HG03039 (cell line): ENCODE data around the gene SNAPC1.

Experiments used
- ATAC-seq: cut with Tn5 transposase; IDR thresholded peaks from one replicate; pipeline ENCODE4 v1.9.1; 2021; ENCODE audit warnings: mild to moderate bottlenecking, moderate library complexity; ENCODE audit not compliant: unreplicated experiment

Gene SNAPC1

DNA sequence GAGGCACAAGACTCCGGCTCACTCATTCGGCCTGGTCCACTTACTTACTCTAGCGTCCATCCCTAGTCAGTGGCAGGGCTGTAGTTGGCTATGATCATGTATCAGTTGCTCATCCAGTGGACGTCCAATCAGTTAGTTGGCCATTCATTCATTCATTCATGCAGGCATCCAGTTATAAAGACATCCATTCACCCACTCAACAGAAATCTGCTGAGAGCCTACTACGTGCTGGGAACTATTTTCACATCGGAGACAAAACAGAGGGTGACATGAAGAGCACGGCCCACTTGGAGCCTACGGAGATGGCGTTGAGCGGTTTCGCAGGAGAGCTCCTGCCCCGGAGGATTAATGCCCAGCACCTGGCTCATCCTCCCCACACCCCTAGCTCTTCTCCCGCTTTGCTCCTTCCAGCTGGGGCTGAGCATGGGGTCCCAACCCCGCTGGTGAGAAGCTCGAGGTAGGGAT, 49.7 kb downstream of the SNAPC1 start:
- no peak for ATAC-seq

- no peak for ATAC-seq
Observed at GRCh38 chr14:61812347-61813095, 50.3 kb downstream of the SNAPC1 start, which contains the start of gene SYT16. Gene SYT16, plus strand, starts transcription at chr14:61812703.

- no peak for ATAC-seq
Observed at GRCh38 chr14:61813096-61813606, 50.9 kb downstream of the SNAPC1 start.

- ATAC-seq: no peak
Observed at GRCh38 chr14:61822458-61822857, 60.2 kb downstream of the SNAPC1 start.

- ATAC-seq: no peak
Observed at GRCh38 chr14:61832783-61833182, 70.6 kb downstream of the SNAPC1 start.

GRCh38 chr14:61836184-61836583, 74.0 kb downstream of the SNAPC1 start:
- no peak for ATAC-seq

DNA sequence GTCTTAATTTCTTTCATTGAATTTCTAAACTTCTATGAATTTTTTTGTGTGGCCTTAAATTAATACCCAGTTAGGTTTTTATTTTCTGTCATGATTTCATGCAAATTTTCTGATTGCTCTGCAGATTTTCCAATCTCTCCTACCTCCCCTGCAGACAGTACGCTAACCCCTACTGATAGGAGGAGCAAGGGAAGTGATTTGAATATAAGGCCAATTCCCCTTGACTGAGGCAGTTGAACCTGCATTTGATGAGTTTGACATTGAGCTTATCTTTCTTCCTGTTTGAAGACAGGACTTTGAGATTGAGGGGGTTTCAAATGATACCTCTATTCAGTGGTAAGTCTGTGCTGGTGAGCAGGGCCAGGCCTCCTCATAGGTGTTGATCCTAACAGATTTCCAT, 74.6 kb downstream of the SNAPC1 start:
- ATAC-seq: no peak

GRCh38 chr14:61837336-61838229, 75.4 kb downstream of the SNAPC1 start:
- peak; percentile 74 for ATAC-seq

DNA sequence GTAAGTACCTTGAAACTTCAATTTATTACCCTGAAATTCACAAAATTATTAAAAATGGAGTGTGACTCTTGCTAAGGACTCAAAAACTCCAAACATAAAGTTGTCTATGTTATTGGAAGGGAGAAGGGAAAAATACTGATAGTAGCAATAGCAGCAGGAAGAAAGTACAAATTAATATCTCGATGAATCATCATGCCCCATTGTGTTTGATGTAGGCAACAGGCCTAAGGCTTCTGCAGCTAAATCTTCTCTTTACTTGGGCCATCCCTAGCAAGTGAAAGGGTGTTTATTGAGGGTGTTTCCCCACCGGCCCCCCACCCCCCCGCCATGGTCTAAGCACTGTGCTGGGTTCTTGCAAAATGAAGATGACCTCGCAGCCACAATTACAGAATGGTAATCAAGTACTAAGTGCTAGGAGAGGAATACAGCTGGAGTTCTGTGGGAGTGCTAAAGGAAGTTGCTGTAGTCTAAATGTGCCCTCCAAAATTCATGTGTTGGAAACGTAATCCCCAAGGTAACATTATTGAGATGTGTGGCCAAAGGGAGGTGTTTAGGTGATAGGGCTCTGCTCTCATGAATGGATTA, 76.5 kb downstream of the SNAPC1 start:
- no peak for ATAC-seq

DNA sequence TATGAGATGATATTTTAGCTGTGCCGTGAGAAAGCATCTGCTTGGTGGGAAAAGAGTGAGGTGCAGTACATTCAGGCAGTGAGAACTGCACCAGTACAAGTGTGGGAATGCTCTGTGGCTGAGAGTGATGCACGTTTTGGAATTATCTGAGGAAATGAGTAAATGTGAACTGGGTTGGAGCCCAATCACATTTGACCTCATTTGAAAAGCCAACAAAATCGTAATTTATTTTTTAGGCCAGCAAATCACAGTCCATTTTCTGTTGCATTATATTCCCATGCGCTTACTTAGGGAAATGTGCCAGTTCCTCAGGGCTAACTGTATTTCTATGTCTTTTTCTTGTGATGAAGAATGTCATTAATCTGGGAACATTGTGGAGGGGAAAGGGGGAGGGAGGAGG, 77.3 kb downstream of the SNAPC1 start:
- no peak for ATAC-seq

GRCh38 chr14:61841145-61841544, 78.9 kb downstream of the SNAPC1 start:
- no peak for ATAC-seq
